GM19438 (cell line): ENCODE results near the gene DFFB.
"Not testable (repeated sequence)": the region's sequence is repeated elsewhere in the genome, so short reads cannot be mapped to it uniquely, and the experiment has no call there.

Experiments used
- ATAC-seq: cut with Tn5 transposase; IDR thresholded peaks from one replicate; pipeline ENCODE4 v1.9.1; 2021; ENCODE audit warnings: low read depth; ENCODE audit not compliant: unreplicated experiment

Gene DFFB

DNA sequence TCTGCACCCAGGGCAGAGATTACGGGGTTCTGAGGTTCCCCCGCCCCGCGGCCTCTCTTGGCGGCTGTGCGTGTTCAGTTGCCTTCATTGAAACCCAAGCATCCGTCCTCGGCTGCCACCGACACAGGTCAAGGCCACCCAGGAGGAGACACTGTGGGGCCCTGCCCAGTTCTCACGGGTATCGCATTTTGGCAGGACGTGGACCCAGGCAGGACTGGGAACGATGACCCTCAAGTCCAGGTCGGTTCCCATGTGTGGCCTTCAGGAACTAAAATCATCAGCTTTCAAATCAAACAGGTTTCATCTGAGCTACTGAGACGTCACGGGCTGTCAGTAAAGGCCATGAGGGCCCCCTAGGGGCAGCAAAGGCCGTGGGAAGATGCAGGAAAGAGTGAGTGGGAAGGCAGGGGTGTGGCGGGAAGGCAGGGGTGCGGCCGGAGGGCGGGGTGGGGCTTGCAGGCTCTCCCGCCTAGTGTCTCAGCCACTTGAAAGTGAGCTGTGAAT is 49.8 kb downstream of the DFFB start:
- no peak for ATAC-seq

DNA sequence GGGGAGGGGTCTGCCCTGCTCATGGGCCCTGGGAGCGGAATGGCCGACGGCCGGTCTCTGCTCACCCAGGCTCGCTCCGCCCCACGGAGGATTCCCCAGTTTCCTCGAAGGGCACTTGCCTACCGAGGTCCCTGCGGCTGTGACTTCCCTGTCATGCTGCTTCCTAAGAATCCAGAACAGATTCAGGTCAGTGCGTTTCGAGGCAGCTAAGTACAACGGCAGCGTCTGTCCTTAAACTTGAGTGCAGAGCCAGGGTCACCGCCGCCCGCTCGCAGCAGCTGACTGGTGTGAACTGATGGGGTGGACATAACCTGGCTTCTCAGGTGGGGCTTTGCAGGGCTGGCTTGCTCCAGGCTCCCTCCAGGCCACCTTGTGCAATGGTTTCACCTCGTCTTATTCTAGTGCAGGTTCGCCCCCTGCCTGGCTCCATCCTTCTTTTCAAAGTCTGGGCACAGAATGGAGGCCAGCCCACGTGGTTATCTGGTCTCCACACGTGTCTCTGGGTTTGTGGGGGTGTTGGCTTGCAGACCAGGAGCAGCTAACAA is 50.4 kb downstream of the DFFB start:
- ATAC-seq = no peak

DNA sequence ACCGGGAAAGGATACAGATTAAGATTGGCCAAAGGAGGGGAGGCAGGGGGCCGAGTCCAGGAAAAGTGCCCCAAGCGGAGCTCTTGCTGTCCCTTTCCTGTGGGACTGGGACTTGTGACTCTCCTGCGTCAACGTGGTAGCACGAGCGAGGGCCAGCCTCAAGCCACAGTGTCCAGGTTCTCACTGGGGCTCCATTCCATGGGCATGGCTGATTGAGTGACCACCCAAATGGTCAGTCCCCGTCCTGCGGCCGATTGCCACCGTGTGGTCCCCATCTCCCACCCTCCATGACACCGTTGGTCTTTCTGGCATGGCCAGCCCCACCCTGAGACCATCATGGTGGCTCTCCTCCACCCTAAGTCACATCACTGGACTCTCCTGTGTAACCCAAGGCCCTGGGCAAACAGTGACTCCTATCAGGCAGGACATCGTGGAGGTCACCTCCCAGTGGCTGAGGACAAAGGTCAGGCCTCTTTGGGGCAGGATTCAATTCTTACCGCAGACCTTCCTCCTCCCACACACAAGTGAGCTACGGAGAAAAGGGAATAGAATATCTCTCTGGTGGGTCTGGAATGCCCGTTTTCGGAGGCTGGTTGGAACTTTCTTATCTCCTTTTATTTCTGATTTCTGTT is 51.7 kb downstream of the DFFB start:
- no peak for ATAC-seq

DNA sequence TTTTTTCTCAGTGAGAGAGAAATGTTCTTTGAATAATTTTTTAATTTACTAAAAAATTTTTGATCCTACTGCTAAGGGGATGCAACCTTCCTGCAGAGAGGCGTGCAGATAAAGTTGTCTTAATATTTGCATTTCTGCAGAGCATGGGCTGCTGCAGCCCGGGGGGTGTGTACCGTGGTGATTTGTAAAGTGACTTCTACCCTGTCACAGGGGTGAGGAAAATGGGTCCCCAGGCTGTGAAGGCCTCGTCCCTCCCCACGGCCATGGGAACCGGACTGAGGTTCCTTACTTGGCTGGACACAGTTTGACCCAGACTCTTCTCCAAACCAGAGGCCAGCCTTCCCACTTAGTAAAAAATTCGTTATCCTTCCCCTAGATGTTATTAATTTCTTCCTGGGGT is 52.3 kb downstream of the DFFB start:
- no peak for ATAC-seq

DNA sequence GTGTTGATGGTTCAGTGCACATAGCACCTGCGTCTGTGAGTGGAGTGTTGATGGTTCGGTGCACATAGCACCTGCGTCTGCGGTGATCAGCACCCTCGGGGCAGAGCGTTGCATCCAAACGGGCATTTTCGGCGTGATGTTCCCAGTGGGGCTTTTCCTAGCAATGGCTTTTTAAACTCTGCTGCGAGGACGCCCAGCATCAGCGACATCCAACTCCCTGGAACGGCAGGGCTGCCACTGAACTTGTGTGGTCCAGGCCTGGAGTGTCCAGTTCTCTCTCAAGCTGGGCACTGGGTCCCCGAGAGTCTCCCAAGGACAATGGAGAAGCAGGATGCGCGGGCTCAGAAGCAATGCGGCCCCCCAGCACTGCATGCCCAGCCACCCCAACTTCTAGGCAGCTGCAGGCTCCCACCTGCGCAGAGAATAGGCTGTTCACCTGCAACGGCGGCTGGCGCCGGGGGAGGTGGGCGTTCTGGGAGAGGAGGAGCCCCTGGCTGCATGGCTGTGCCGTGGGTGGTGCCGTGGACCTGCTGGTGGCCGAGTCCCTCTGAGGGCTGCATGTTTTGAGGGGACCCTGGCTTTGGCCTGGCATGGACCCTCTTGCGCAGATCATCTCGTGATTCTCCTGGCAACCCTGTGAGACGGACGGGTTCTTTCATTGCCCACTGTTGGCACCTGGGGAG is 52.9 kb downstream of the DFFB start:
- no peak for ATAC-seq

DNA sequence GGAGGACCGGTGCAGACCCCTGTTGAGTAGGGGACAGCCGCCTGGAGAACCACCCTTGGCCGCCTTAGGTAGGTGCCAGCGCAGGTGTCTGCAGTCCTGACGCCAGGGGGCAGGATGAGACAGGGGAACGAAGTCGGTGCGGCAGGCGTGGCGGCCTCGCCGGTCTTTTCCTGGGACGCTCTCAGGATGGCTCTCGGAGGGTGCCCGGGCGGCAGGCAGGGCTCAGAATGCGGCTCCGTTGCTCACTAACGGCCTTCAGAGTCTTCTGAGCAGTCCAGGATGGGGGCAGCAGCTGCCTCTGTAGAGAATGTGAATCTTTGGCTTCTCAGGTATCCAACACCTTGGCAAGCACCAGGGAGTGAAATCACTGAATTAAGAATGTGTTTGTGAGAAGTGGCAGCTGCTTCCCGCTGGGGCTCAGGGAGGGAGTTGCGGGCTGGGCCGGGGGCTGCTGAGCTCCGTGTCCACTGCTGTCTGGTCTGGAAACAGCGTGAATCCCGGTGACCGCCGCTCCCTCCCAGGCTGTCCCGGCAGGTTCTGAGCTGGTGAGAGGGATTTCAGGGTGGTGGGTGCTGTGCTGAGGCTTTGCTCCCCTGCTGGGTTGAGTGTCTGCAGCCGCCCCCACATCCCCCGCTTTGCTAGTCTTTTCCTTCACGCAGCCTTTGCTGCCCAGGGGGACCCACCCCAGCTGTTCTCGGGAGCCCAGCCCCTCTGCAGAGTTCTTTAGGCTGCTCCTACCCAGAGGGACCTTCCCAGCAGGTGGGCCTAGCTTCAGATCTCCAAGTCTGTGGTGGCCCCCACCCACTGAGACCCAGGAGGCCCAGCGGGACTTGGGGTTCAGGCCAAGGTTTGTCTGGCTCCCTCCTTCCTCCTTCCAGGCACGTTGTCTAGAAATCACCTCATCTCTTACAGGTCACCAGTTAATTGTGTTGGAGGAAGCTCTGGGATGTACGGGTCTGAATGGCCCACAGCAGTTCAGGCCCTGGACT is 53.9 kb downstream of the DFFB start:
- peak; percentile 77 for ATAC-seq

DNA sequence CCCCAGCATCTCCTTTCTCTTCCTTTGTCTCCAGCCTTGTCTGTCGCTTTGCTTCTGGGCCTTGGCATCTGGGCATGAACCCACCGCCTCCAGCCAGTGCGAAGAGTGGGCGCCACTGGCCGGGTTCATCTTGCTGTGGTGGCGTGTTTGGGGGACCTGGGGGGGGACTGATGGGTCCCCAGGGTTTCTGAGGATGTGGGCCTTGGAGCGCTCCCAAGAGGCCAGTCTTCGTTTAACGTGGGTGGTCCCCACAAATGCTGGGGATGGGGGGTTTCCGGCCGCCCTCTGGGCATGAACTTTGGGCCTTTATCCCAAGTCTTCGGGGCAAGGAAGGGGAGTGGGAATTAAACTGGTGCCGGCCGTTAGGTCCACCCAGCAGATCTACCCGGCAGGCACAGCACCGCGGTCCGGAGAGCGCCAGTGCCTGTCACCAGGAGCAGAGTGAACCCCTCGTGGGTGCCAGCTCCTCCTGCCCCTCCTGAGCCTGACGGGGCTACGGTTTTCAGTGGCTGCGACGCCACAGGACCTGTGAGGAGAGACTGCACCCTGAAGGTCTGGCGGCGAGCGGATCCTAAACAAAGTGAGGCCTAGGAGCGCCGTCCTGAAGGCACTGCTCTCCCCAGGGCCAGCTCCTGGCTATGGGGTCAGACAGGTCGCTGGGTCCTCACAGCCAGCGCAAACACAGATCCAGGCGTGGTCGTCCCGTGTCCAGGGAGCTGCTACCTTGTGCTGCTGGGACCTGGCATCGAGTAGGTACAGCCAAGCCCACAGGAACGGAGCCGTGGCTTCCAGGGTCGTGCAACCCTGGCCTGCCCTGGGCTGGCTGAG is 54.9 kb downstream of the DFFB start:
- no peak for ATAC-seq

DNA sequence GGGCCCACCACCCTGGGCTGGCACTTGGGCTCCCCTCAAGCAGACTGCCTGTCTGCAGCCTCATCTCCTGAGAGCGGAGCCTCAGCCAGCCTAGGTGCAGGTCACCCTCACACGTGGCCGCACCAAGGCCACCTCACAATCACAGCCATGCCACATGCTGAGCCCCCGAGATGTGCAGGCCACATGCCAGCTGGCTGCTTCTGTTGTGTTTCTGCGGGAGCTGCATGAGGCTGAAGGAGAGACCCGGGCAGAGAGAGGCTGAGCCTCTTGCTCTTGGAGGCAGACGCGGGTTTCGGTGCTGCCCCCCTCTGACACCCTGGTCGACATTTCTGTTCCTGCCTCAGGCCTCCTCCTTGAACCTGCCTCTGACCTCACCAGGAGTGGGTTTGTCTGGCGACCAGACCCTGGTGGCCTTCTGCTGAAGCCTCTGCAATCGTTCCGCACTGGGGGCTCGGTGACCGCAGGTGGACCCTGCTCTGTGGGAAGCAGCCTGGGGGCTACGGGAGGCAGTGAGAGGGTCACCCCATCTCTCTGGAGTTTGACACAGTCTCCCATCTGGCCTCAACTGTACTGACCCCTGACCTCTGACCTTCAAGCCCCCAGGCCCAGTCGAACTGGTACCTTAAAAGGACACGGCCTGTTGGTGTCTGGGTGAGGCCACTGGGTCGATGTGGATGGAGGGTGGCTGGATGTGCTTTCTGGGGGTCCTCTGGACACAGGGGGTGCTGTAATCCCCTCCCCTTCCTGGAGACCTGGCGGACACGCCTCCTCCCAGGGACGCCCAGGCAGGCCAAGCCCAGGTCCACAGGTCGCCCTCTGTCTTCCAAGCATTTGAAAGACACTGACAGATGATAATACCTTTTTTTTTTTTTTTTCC is 55.8 kb downstream of the DFFB start:
- ATAC-seq = no peak

DNA sequence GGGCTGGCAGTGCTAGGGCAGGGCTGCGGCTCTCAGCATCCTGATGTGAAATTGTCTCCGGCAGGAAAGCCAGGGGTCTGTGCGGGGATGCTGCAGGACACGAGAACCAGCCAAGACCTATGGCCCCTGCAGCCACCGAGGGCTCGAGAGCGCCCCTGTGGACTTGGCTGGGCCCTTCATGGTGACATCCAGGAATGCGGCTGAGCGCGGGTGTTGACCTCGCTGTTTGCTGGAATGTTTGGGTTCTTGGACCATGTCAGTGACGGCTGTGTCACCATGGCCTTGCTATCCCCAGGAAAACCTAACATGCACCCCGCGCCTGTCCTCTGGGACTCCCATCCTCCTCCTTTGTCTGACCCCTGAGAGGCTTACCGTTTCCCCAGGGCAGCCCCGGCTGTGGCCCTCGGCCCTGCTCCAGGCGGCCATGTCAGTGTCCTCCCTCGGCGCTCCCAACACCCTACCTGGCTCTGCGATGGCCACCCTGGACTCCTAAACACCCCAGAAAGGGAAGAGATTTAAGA is 57.1 kb downstream of the DFFB start:
- ATAC-seq = no peak

DNA sequence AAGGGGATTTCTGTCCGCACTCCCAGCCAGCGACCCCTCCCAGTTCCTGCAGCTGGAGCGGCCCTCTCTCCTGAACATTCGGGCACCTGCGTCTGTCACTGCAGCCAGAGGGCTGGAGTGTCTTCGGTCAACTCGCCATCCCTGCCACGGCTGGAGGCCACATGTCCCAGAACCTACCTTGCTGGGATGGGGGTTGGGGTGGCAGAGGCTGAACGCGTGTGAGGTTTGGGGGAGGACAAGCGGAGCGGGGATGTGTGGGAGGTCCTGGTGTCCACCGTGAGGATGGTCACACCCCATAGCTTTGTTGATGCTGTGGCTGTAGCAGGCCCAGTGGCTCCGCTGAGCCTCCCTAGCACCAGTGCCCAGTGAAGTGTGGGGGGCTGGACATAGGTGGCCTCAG is 57.6 kb downstream of the DFFB start:
- no peak for ATAC-seq

DNA sequence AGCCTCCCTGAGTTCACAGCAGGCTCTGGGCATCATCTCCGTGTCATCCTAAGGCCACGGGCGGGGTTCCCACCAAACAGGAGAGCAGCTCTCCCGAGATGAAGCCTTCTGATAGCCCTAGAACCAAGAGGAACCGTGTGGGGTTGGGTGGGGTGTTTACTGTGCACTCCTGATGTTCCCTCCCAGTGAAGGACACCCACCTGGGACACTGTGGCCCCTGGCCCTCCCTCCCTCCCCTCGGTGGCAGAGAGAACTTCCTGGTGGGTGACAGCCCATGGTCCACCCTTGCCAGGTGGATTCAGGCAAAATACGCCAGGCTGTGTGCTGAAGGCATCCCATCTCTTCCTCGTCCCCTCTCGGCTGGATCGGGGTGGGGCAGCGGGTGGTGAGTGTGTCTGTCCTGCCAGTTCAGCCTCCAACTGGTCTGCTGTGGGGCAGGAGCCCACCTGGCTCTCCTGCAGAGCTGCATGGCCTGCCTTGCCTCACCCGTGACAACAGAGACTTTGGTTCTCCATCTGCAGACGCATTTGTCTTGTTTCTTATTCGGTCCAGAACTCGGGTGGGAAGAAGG is 58.4 kb downstream of the DFFB start:
- no peak for ATAC-seq

DNA sequence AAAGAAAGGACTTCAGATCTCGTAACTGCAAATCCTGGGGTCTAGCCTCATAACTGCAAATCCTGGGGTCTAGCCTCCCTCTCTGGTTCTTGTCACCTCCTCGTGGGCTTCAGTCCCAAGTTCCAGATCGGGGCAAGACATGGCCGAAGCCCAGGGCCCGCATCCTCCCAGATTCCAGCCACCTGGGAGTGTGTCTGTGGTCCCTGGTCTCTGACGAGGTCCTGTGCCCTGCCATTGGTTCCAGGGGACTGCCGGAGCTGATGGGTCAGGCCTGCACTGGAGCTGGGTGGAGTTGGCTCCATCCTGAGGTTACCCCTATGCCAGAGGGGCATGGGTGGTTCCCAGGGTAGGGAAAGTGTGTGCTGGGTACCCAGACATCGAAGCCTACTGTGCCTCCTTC is 60.5 kb downstream of the DFFB start:
- no peak for ATAC-seq

DNA sequence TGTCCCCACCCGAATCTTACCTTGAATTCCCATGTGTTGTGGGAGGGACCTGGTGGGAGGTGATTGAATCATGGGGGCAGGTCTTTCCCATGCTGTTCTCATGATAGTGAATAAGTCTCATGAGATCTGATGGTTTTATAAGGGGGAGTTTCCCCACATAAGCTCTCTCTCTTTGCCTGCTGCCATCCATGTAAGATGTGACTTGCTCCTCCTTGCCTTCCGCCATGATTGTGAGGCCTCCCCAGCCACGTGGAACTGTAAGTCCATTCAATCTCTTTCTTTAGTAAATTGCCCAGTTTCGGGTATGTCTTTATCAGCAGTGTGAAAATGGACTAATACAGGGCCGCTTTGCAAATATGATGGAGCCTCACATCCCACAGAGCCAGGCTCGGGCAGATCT is 61.1 kb downstream of the DFFB start:
- not testable (repeated sequence) for ATAC-seq

DNA sequence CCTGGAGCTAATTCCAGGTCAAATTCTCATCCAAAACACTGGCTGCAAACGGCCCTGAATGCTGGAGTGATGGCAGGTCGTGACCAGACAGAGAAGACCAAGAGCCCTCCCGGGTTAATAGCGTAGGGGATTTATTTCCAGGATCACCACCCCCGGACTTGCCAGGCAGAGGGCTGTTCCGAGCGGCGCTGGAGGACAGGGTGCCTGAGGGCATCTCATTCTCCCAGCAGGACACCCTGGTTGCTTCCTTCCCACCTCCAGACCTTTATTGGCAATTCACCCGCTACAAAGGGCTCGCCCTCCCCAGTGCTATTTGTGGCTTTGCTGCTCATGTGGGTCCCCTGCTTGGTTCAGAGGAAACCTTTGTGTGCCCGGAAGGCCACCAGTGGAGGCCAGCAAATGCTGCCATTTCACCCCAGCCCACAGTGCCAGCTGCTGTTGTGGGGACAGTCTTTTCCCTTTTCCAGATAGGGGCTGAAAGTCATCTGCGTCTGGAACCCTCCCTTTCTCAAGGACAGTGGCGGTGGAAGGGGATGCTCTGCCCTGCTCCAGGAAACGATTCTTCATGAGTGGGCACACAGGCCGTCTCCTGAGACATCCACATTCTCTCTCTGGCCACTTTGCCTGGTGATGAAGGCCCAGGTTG is 61.8 kb downstream of the DFFB start:
- ATAC-seq = no peak

DNA sequence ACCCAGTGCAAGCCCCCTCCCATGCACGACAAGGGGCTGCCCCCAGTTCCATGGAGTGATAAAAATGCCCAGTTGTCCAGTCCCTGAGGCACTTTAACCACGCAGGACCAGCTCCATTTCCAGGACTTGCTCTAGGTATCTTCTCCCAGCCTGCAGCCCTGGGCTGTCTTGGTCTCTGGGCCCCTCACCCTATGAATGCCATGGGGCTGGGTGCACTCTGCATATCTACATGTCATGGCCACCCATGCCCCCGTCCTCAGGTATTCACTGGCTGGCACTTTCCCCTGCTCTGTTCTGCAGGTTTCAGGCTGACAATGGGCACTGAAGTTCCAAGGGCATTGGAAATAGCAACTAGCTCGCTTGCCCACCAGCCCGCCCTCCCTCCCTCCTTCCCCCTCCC is 62.4 kb downstream of the DFFB start:
- ATAC-seq = no peak

DNA sequence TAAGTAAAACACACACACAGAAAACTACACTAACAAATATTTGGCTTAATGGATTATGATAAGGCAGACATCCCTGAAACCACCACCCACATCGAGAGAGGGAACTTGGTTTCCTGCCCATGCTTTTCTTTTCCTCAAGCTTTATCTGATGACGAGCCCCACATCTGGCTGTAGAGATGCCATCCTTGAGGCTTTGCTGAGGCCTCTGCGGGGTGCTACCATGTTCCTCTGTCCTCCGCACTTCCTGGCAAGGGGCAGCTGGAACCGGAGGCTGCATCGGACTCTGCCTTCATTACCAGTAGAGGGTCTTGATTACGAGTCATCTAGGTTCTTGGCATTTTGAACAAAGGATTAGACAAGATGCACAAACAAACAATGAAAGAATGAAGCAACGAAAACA is 64.5 kb downstream of the DFFB start:
- no peak for ATAC-seq

DNA sequence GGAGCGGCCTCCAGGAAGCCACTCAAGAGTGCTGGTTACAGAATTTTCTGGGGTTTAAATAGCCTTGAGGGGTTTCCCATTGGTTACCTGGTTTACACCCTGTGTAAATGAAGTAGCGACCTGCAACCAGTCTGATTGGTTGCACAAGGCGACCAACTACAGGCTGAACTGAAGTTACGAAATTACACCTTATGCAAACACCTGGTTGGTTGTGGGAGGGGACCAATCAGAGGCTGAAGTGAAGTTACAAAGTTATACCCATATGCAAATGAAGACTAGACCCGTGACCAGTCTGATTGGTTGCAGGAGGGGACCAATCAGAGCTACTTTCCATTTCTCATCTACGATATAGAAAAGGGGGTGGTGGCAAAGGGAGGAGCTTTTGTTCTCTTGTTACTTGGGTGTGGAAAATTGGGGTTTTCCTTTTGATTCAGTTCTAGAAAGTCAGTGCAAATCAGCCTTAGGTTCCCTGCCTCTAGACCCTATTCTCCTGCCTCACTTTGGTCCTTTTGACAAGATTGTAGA is 65.0 kb downstream of the DFFB start:
- no peak for ATAC-seq

DNA sequence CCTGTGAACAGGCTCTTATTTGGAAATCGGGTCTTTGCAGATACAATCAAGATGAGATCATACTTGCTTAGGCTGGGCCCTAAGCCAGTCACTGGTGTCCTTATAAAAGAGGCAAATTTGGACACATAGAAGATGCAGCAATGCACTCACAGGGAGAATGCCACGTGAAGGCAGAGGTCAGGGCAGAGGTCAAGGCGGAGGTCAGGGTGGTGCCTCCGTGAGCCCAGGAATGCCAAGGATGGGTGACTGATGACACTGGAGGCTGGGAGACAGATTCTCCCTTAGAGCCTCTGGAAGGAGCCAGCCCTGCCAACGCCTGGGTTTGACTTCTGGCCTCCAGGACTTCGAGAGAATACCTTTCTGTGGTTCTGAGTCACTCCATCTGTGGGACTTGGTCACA is 65.6 kb downstream of the DFFB start:
- no peak for ATAC-seq
